ENCODE results near the gene GNAT1. TPM values are rescaled to one million over a fixed set of nuclear protein-coding genes. Genes with fewer than 3 reads are reported as not detected.

GNAT1 gene
- total RNA-seq, 1 experiment from 2014 or later = 0.22 TPM

DNA sequence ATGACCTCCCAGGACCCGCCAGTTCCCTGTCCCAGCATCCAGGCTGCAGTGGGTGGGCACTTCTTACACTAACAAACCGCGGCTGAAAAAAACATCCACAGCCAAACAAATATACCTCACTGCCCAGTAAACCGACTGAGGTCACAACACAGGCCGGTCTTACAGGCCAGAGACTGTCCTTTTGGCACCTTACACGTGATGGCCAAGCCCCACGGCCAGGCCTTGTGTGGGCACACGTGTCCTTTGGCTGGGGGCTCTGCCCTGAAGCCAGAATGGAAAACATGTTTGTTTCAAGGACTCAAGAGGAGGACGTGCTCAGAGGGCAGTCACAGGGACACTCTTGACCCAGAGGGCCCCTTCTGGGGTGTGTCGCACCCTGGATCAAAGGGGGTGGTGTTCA lies 23.4 kb downstream of the GNAT1 start:
- H3K4me3 ChIP-seq (ENCODE audit: low read length) = no peak overlapping the region
- H3K4me1 ChIP-seq (ENCODE audit: insufficient read depth, low read length) = no peaks in the 10 kb centered on the region
- no peak overlapping the region for H2AFZ ChIP-seq (ENCODE audit: low read length)
- H3F3A ChIP-seq (ENCODE audit: low read length, unreplicated experiment) = no peaks in the 10 kb centered on the region
- H3K36me3 ChIP-seq (ENCODE audit: low read depth, low read length) = no peaks in the 10 kb centered on the region
- H3K9me2 ChIP-seq (replicated peaks; ENCODE audit: low read length) = no peaks in the 10 kb centered on the region
- no peaks in the 10 kb centered on the region for H3K27me3 ChIP-seq (ENCODE audit: low read length)
- BruUV-seq (replicated peaks) = no TSS peak
- no peak overlapping the region for H3K9ac ChIP-seq (ENCODE audit: low read length)
- no peak overlapping the region for H3K27ac ChIP-seq (ENCODE audit: low read length)
- intact Hi-C loops (cut with micrococcal nuclease) = no loop called here
- no peaks in the 10 kb centered on the region for H3K9me3 ChIP-seq (ENCODE audit: low read length)
- no peak overlapping the region for H3K4me2 ChIP-seq (ENCODE audit: low read length)
- no peaks in the 10 kb centered on the region for H4K20me1 ChIP-seq (ENCODE audit: low read length)
- DNase-seq (no peak), ATAC-seq (no peak)
- ChIA-PET POLR2A (ENCODE audit: unreplicated experiment) (no interaction called here), CTCF (no interaction called here)
- no peaks in the 10 kb centered on the region for H3K79me2 ChIP-seq (ENCODE audit: low read length)
- TF ChIP-seq EZH2 (IDR thresholded peaks at IDR 0.05; ENCODE audit: low read length, unreplicated experiment) (no peak), EZH2phosphoT487 (IDR thresholded peaks at IDR 0.05; ENCODE audit: borderline replicate concordance, low read length) (no peak)
- TF ChIP-seq, protein P1, sequence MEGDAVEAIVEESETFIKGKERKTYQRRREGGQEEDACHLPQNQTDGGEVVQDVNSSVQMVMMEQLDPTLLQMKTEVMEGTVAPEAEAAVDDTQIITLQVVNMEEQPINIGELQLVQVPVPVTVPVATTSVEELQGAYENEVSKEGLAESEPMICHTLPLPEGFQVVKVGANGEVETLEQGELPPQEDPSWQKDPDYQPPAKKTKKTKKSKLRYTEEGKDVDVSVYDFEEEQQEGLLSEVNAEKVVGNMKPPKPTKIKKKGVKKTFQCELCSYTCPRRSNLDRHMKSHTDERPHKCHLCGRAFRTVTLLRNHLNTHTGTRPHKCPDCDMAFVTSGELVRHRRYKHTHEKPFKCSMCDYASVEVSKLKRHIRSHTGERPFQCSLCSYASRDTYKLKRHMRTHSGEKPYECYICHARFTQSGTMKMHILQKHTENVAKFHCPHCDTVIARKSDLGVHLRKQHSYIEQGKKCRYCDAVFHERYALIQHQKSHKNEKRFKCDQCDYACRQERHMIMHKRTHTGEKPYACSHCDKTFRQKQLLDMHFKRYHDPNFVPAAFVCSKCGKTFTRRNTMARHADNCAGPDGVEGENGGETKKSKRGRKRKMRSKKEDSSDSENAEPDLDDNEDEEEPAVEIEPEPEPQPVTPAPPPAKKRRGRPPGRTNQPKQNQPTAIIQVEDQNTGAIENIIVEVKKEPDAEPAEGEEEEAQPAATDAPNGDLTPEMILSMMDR (conservative IDR thresholded peaks at IDR 0.05; ENCODE audit: low read depth, low read length) = no peak

DNA sequence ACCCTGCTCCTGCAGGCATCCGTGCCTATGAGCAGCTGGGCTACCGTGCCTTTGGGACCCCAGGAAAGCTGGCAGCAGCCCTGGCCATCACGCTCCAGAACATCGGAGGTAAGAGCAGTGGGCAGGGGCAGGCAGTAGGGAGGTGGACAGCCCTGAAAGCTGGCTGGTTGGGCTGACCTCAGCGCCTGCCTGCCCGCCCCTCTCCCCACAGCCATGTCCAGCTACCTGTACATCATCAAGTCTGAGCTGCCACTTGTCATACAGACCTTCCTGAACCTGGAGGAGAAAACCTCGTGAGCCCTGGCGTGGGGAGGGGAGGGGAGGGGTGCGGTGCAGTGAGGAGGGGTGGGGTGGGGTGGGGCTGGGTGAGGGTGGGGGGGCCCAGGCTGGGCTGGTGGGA lies 24.1 kb downstream of the GNAT1 start:
- no peaks in the 10 kb centered on the region for H3K79me2 ChIP-seq (ENCODE audit: low read length)
- TF ChIP-seq, protein P1 (conservative IDR thresholded peaks at IDR 0.05; ENCODE audit: low read depth, low read length) = no peak
- intact Hi-C loops (cut with micrococcal nuclease) = no loop called here
- H3K9ac ChIP-seq (ENCODE audit: low read length) = no peak overlapping the region
- no peaks in the 10 kb centered on the region for H3K4me1 ChIP-seq (ENCODE audit: insufficient read depth, low read length)
- no peaks in the 10 kb centered on the region for H3K27me3 ChIP-seq (ENCODE audit: low read length)
- H3K27ac ChIP-seq (ENCODE audit: low read length) = no peak overlapping the region
- no peak overlapping the region for H3K4me2 ChIP-seq (ENCODE audit: low read length)
- CTCF ChIA-PET = interaction anchor here (0.6 kb wide), 1 partner anchor 40 kb away, joined by 4 read pairs; no protein-coding TSS in a partner anchor
- no peaks in the 10 kb centered on the region for H4K20me1 ChIP-seq (ENCODE audit: low read length)
- no peak overlapping the region for H3K4me3 ChIP-seq (ENCODE audit: low read length)
- no peak overlapping the region for H2AFZ ChIP-seq (ENCODE audit: low read length)
- H3K9me2 ChIP-seq (replicated peaks; ENCODE audit: low read length) = no peaks in the 10 kb centered on the region
- H3F3A ChIP-seq (ENCODE audit: low read length, unreplicated experiment) = no peaks in the 10 kb centered on the region
- no peaks in the 10 kb centered on the region for H3K36me3 ChIP-seq (ENCODE audit: low read depth, low read length)
- H3K9me3 ChIP-seq (ENCODE audit: low read length) = no peaks in the 10 kb centered on the region
- ATAC-seq = no peak
- DNase-seq = no peak
- POLR2A ChIA-PET (ENCODE audit: unreplicated experiment) = no interaction called here
- no TSS peak for BruUV-seq (replicated peaks)

DNA sequence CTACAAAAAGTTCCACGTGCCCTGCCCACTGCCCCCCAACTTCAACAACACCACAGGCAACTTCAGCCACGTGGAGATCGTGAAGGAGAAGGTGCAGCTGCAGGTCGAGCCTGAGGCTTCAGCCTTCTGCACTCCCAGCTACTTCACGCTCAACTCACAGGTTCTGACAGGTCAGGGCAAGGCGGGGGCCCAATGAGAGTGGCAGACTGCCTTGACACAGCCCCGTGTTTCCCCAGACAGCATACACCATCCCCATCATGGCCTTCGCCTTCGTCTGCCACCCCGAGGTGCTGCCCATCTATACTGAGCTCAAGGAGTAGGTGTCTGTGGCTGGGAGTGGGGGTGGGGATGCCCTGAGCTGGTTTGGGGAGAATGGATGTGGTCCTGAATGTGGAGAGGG lies 26.3 kb downstream of the GNAT1 start:
- CTCF ChIA-PET = interaction anchor here (0.7 kb wide), 1 partner anchor 8 kb away, joined by 3 read pairs; no protein-coding TSS in a partner anchor
- H3K9me2 ChIP-seq (replicated peaks; ENCODE audit: low read length) = no peaks in the 10 kb centered on the region

More for the DNA sequence above, 26.3 kb downstream of the GNAT1 start:
- no peaks in the 10 kb centered on the region for H3K27me3 ChIP-seq (ENCODE audit: low read length)
- no peak overlapping the region for H3K4me2 ChIP-seq (ENCODE audit: low read length)
- no peaks in the 10 kb centered on the region for H3K4me1 ChIP-seq (ENCODE audit: insufficient read depth, low read length)
- POLR2A ChIA-PET (ENCODE audit: unreplicated experiment) = no interaction called here
- no peak overlapping the region for H3K9ac ChIP-seq (ENCODE audit: low read length)
- no peaks in the 10 kb centered on the region for H3K79me2 ChIP-seq (ENCODE audit: low read length)
- no peak overlapping the region for H2AFZ ChIP-seq (ENCODE audit: low read length)
- H3K36me3 ChIP-seq (ENCODE audit: low read depth, low read length) = no peaks in the 10 kb centered on the region
- H3K9me3 ChIP-seq (ENCODE audit: low read length) = no peaks in the 10 kb centered on the region
- H3K4me3 ChIP-seq (ENCODE audit: low read length) = no peak overlapping the region
- DNase-seq = no peak
- intact Hi-C loops (cut with micrococcal nuclease) = no loop called here
- no peak overlapping the region for H3K27ac ChIP-seq (ENCODE audit: low read length)
- TF ChIP-seq, protein P1 (conservative IDR thresholded peaks at IDR 0.05; ENCODE audit: low read depth, low read length) = no peak
- TF ChIP-seq EZH2phosphoT487 (IDR thresholded peaks at IDR 0.05; ENCODE audit: borderline replicate concordance, low read length) (no peak), EZH2 (IDR thresholded peaks at IDR 0.05; ENCODE audit: low read length, unreplicated experiment) (no peak)
- no TSS peak for BruUV-seq (replicated peaks)
- H4K20me1 ChIP-seq (ENCODE audit: low read length) = no peaks in the 10 kb centered on the region
- H3F3A ChIP-seq (ENCODE audit: low read length, unreplicated experiment) = no peaks in the 10 kb centered on the region
- ATAC-seq = no peak
